ENCODE data around the gene RAB25.

Gene RAB25

DNA sequence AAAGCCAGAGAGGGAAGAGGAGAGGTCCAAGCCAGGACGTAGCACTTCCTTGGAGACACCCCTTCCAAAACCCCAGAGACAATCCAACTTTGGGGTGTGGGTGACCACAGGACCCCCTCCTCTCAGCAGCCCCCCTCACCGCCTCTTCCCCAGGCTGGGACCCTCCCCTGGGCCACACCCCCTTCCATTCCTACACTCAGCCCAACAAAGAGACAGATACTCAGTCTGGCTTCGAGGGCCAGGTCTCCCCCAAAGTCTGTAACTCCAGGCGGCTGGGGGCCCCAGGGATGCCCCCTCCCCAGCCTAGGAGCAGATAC, 19.9 kb downstream of the RAB25 start:
- no peak for DNase-seq

DNA sequence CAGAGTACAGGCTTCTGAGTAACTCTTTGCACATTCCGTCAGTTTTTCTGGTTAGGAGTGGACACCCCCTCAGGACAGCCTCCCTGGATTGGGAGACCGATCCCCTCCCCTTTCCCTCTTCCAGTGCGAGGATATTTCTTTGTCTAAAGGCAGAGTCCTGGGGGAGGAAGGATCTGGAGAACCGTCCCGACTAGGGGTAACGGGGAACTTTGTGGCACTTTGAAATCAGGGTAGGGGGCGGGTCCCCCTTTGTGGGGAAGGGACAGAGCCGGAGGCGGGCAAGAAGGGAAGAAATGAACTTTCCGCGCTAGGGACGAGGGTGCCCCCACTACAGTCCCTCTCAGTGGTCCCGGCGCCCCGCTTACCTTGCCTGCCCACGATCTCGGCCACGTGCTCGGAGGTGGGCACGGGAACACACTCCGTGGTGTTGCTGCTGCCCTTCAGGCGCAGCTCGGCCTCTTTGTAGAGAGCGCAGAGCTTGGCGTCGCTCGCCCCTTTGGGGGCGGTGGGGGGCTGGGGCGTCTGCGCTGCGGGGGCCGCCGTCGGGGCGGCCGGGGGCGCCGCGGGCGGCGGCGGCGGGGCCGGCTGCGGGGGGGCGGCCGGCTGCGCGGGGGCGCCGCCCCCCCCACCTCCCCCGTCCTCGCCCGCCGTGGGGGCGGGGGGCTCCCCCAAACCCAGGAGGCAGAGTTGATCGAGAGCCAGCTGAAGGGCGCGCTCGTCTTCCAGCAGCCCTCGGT, 20.4 kb downstream of the RAB25 start:
- no peak for DNase-seq

DNA sequence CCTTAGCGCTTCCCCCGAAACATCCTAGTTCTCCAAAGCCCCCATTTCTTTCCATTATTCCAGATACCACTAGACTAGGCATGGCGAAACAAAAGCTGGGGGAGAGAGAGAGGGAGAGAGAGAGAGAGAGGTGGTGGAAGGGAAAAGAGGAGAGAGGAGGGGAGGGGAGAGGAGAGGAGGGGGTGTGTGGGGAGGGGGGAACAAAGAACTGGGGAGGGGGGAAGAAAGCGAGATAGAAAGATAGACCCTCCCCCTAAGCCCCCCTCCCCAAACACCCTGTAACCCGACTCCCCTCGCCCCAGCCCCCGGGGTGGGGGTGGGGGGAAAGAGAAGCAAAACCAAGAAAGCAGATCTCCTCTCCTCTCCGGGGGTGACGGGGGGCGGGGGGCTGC, 21.0 kb downstream of the RAB25 start:
- DNase-seq = no peak

DNA sequence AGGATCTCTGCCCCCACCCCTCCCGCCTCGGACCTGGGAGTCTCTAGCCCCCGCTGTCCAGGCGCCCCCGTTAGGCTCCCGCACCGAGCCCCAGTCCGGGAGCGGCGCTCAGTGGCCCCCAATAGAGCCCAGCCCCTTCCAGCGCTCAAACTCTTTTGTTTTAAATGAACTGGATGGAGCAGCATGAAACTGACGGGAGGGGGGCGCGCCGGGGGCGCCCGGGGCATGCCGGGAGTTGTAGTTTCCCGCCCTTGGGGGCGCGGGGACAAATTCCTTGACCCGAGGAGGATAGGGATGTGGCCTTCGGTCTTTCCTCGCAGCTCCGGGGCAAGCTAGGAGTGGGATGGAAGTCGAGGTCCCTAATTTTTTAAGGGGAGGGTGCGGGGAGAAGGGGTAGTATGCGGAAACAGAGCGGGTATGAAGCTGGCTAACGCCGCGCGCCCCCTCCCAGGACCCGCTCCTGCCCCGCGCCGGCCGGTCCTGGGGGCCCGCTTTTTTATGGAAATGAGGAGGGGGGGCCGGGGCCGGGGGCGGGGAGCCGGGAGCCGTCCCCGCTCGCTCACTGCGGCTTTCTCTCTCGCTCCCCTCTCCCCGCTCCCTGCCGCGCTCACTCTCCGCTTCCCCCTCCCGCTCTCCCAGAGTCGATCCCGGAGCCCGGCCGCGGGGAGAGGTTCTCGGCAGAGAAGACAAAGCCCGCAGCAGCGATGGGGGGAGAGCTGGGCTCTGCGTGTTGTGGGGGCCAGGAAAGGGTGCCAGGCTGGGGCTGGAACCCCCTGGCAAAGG, 21.5 kb downstream of the RAB25 start, which contains the start of gene MEX3A:
MEX3A (minus strand) TSS at position 157 of the 783 bp plus-strand sequence. CDS start 467 bp downstream, outside the sequence.
- peak; percentile 60 for DNase-seq

DNA sequence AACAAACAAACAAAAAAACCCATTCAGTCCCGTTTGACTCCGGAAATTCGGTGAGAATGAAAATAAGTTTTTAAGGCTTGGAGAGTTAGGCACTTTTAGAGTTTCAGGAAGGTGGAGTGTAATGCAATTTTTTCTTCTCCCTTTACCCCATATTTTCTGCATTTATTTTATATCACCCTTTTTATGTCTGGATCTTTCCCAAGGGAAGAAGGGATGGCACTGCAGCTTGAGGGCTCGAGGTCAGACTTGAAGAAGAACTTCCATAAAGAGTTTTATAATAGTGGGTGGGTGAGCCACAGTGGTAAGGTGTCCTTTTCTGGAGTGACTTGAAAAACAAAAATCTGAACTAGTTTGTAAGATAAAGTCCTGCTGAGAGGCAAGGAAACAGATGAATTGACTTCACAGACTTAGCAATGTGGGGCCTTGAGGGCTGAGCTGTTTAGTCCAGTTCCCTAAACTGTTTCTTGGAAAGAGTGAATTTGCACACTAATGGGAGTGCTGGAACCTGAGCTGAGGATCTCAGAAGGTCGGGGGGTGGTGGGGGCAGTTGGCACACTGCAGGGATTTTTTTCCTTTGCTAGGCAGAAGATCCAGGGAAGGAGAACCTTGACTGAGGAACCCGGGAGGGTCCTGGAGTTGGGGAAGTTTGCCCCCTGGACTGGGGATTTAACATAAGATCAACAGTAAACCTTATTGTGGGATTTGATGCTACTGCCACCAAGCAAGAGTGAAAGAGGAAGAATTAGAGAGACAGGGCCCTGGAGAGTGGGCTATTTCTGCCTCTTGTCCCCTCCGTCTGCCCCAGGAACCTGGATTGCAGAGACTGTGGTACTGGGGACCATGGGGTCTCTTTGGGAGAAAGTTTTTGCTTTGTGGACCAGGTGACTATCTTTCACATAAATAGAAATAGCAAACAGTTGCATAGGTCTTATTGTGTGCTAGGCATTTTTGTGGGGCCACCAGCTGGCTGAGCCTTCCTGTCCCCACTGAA, 23.1 kb downstream of the RAB25 start:
- DNase-seq = no peak

DNA sequence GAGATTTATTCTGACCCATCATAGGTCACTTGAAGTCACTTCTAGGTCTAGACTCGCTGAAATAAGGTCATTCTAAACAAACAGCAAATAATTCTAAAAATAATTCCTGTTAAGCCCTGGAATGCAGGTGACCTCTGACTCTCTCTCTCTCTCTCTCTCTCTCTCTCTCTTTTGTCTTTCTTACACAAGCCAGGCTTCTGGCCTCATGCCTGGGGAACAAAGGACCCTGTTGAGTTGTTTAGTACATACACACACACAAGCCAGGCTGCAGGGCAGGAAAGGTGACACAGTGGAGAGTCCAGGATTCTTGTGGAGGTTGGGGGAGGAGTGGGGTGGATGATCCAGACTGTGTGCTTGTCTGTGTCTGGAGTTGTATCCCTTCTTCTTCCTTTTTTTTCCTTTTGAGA, 25.3 kb downstream of the RAB25 start:
- DNase-seq = no peak

DNA sequence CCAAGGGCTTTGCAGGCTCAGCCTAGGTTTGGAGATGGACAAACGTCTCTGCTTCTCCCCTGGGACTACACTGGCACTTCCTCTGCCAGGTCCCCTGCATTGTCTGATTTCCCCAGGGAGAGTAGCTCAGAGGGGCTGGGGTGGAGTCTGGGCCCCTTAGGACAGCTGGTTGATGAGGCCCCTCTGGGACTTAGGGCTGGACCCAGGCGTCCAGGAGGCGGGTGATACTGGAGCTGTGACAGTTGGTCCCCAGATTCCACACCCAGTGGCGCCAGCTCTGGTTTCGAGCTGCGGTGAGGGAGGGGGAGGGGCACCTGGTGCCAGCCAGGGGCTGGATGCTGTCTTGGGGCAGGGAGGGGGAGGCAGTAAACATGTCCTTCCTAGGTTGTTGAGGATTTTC, 28.7 kb downstream of the RAB25 start:
- DNase-seq = no peak

DNA sequence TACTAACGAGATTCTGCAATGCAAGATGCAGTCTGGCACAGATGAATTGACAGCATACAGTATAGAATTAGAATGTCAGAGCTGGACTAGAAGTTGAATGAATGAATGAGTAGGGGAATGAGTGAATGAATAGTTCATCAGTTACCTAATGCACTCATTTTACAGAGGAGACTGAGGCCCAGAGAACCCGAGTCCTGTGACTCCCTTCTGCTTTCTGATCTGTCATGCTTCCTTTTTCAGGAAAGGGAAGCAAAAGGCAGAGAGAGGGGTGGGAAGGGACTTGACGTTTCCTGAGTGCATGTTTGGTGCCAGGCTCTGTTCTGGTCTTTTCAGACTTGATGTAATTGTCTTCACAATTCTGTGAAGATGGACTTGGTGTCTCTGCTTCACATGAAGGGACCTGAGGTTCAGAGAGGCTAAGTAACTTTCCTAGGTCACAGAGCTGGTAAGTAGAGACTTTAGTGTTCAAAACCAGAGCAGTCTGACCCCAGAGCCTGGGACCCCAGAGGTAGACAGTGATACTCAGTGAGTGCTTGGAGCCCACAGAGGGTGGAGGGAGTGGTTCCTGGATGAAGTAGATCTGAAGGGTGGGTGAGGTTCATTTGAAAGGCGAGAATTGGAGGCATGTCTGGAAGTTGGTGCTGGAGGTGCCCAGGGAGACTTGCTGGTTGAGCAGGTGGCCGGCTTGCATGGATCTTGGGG, 29.3 kb downstream of the RAB25 start:
- no peak for DNase-seq

DNA sequence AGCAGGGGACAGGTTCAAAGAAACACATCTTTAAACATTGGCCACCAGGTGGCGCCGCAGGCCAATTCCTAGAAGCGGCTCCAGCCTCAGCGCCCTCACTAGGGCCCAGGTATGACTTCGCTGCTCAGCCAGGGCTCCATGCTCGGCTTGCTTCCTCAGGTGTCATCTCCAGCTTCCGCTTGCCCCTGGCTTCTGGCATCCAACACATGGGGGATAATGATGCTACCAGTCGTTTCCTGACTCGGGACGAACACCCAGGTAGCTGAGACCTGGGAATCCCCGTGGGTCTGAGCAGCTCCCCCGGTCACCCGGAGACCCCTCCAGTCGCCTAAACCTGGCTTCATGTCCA, 29.9 kb downstream of the RAB25 start:
- peak; percentile 93 for DNase-seq

DNA sequence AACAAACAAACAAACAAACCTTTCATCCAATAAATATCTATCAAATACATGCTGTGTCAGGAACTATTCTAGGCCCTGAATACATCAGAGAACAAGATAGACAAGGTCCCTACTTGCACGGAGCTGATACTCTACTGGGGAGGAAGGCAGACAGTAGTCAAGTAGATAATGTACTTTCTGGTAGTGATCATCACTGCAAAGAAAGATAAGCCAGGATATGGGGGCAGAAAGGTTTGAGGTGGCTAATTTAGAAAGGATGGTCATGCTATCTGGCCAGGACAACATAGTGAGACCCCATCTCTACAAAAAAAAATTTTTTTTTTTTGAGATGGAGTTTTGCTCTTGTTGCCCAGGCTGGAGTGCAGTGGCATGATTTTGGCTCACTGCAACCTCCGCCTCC, 30.6 kb downstream of the RAB25 start:
- DNase-seq = no peak

DNA sequence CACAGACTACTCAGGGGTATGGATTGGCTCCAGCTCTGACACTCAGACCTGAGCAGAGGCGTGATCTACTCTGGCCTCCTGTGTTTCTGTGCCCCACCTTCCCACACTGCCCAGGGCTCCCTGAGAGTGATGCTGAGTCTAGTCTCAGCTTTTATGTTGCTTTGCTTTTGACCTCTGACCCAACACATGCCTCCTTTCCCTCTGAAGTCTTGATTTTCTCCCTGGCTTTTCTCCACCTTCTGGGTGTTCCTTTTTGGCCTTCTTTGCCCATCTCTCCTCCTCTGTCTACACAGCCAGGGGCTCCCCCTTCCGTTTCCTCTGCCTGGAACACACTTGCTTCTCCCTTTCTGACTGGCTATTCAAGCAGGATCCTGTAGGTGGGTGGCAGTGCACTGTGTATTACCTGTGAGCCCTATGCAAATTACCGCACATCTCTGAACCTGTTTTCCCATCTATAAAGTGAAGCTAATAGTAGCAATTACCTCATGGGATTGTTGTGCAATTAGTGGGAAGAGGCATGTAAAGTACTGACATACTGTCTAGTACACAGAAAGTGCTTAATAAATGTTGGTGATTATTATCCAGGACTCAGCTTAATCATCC, 35.0 kb downstream of the RAB25 start:
- DNase-seq = no peak

DNA sequence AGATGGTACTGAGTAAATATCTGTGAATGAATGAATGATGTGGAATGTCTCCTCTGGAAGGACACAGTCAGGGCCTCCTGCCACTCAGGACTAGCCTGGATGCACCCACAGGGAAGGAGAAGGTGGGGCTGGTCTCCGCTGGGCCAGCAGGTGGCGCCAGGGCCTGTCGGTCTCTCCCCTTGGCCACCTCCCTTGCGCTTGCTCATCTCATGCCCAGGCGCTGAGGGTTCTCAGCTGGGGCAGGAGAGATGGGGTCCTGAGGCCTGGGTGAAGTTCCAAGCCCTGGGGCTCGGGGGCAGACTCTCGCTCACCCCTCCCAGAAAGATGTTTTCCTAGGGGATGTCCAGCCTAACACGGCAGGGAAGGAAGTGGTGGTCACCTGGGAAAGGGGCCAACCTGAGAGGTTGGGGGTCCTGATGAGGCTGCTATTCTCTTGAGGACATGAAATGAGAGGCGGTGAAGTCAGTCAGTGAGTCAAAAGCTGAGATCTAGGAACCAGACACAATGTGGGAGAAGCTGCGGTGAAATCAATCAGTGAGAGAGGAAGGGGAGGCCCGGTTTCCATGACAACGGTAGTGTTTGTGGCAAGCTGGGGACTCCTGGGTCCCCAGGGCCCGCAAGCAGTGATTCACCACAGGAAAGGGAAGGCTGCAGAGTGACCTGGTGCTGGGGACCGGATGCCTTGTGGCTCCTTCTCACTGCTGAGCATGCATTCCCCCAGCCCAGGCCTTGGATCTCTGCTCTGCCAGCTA, 35.9 kb downstream of the RAB25 start:
- peak; percentile 86 for DNase-seq

DNA sequence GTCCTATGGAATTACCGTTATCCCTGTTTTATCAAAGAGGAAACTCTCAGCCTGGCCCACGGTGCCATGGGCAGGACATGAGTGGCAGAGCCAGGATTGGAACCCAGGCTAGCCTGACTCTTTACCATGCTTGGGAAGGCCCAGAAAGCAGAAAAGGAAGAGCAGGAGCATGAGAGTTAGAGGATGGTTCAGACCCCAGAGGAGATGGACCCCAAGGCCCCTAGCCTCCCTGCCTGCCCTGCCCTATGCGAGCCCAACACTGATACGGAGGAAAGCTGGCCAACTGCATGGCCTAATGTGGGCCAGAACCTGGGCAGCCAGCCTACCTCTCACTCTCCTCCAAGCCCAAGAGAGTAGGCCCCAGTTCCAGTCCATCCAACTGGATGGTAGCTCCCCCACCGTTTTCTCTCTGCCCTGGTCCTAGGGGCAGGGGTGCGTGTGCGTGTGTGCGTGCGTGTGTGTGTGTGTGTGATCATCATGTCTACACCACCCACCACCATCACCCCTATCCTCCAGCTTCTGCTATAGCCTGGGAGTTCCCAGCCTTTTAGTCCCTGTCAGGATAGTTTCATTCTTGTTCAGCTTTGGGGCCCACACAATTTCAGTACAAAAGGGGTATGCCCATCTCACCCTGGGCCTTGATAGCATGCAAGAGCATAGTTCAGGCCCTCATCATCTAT, 36.7 kb downstream of the RAB25 start:
- no peak for DNase-seq

DNA sequence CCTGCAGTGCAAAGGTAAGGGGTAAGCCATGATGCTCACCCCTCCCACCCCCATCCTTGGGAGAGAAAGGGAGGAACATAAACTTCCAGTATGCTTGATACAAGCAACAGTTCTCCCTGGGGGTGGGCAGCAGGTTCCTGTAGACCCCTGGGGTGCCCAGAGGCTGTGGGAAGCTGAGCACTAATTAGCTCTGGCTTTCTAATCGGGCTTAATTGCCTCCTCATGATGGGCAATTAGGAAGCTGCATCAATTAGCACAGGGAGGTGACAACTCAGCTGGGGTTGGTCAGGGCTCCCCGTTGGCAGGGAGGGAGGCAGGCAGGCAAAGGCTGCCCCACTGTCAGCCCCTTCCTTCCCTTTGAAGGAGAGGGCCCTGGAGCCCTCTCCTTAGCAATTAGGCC, 37.8 kb downstream of the RAB25 start:
- no peak for DNase-seq

DNA sequence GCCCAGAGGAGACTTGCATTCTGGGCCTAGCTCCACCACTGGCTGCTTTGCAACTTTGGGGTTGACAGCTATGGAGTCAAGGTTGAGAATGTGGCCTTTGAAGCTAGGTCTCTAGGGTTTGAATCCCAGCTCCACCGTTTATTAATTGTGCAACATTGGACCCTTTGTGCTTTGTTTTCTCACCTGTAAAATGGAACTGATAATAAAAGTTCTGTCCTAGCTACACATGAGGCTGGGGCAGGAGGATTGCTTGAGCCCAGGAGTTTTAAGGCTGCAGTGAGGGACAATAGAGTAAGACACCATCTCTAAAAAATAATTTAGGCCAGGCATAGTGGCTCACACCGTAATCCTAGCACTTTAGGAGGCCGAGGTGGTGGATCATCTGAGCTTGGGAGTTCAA, 38.3 kb downstream of the RAB25 start:
- DNase-seq = no peak

DNA sequence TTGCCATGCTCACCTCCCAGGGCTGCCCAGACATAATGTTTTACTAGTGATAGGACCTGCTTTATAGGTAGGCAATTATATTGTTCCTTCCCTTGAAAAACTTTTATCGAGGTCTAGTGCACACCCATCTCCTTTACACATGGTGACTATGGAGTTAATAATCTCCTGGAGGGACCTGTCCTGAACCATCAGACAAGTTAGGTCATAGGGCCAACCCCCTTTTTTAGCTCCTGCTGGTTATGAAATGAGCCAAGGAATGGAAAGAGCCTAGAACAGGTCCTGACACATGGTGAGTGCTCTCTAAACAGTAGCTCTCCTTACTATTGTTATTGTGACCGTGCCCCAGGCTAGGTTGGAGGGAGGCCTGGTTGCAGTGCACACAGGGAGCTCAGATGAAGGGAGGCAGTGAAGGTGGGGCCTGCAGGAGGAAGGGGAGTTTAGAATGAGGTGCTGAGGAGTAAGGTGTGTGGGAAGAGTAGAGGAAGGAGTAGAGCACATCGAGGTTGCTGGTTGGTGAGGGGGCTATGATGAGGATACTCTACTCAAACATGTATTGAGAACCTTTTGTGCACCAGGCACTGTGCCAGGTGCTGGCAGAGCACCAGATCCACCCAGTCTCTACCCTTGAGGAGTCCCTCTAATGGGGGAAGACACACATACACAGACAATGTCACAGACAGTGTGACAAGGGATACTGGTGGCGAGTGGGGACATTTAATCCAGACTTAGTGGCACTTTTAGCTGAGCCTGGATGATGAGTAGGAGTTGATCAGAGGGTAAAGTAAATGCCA, 39.4 kb downstream of the RAB25 start:
- no peak for DNase-seq

DNA sequence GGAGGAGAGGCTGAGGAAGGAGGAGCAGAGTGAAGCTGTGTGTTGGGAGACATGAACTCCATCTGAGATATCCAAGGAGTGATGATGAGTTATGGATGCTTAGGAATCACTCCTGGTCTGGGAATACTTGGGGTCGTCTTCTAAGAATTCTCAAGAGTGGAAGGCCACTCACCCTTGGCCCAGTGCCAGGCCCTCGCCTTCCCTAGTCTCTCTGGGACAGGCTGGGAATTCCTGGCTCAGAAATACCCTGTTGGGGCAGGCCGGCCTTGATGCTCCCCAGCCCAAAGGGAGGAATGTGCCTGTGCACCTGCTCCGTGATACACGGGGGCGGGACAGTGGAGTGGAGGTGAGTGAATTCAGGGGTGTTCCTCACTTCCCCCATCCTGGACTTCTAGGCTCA, 40.9 kb downstream of the RAB25 start:
- DNase-seq = no peak

DNA sequence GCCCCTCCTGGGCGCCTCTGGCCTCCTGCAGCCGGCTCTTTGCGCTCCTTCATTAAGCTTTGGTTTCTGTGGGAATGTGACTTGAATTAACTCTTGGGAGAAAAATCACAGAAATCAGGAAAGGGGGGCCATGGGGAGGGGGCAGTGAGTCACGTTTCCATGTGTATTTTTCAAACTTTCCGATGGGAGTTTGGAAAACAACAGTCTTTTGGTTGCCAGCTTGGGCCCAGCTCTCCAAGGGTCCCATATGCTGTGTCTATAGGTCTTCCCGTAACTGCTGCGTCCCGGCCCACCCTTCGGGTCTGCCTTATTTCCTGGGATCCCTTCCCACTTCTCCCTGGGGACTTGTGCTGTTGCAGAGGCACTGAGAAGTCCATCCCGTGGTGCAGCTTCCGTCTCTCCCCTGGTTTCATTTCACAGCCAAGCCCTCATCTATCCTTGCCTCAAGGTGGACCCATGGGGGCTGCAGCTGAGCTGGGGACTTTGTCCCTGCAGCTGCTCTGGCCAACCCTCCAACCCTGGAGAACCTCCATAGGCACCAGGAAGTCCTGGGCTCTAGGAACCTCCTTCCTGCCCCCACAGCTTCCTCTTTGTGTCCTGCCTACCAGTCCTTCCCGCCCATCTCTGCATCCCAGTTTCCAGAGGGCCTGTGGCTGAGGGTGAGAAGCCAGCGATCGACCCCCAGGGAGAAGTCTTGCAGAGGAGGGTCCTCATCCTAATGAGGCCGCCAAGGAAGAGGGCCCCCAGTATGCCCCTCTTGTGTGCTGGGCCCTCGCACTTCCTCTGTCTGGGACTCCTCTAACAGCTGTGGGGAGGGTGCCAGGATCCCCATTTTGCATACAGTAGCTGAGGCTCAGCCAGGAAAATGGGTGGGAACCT, 41.9 kb downstream of the RAB25 start:
- no peak for DNase-seq

DNA sequence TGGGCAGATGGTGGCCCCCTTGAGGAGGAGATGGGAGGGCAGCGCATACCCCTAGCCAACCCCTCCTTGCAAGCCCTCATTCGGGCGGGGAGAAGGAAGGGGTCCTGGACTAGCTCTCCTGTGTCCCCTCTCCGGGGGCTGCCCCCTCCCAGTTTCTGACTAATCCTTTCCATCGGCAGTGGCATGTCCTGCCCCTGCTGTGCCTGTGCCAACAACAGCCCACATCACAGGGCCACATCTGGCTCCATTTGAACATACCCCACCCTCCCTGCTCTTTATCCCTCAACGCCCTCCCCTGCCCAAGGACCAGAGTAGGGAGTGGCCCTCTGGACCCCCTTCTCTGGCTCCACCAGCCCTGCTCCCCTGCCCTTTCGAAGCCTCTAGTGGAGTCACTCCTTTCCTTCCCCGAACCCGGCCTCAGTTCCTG, 42.6 kb downstream of the RAB25 start:
- peak; percentile 61 for DNase-seq
